Panc1 (cell line): ENCODE results near the gene GRN.

ENCODE experiments used
- CTCF ChIP-seq: fragments of 450-650 bp; IDR thresholded peaks from 2 replicates; pipeline ENCODE4 v1.5.1; 2017; ENCODE audit warnings: mild to moderate bottlenecking
- REST ChIP-seq, 2 experiments: IDR thresholded peaks; 2 replicates each; pipeline ENCODE4 v1.6.1; 2011 to 2012; ENCODE audit warnings: low read depth in 2 of 2, control low read depth in 1 of 2, low read length in 1 of 2, mild to moderate bottlenecking in 1 of 2, moderate library complexity in 1 of 2; ENCODE audit not compliant: insufficient read depth in 1 of 2

GRCh38 chr17:44304651-44305050 lies 40.5 kb upstream of the GRN start:
- TF ChIP-seq CTCF, result no peak
- no peak for TF ChIP-seq REST (IDR thresholded peaks at IDR 0.05; ENCODE audit: insufficient read depth in 1 of 2, low read depth in 2 of 2, low read length in 1 of 2)
